GM19023 (cell line): ENCODE data around the gene KDM2B.
A peak's percentile ranks its signal among the peaks of the same experiment; 100 is the strongest.

Experiments
- ATAC-seq: cut with Tn5 transposase; IDR thresholded peaks from one replicate; pipeline ENCODE4 v1.9.1; 2021; ENCODE audit warnings: mild to moderate bottlenecking, moderate library complexity; ENCODE audit not compliant: unreplicated experiment

Gene KDM2B

GRCh38 chr12:121466794-121467637 lies 113.8 kb downstream of the KDM2B start:
- peak; percentile 90 for ATAC-seq

- peak; percentile 7 for ATAC-seq
These were observed 114.7 kb downstream of the KDM2B start for GRCh38 chr12:121465921-121466793.

DNA sequence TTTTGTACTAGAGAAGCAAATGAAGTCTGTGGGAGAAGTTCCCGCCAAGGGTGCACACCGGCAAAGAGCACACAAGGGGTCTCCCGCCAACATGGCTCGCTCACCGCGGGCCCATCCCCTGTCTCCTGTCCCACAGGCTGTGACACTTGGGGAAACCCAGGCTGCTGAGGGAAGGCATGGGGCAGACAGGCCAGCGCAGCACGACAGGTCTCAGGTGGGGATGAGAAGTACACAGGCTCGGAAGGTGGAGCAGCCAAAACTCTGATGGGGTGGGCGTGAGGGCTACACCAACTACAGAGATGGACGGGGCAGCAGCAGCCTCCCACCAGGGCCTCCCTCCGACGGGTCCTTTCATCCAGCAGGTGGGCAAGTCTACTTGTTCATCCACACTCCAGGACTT lies 116.5 kb downstream of the KDM2B start:
- no peak for ATAC-seq

- ATAC-seq: no peak
These were observed 119.8 kb downstream of the KDM2B start for GRCh38 chr12:121461048-121461447.

DNA sequence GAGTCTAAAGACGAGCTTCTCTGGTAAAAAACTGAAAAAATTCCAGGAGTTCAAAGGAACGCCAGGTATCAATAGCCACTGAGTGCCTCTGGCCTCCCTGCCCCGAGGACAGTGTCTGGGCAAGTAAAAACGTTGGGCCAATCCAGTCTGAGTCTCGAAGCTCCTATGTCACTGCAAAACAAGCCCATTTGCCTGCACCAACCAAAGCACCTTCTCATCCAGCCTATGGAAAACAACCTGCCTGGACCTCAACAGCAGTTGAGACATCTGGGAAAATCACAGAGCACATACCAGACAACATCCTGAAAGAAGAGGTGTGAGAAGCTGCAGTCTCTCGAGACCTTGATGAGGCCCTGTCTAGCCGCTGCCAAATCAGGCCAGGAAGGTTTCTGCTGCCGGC lies 124.3 kb downstream of the KDM2B start:
- no peak for ATAC-seq

DNA sequence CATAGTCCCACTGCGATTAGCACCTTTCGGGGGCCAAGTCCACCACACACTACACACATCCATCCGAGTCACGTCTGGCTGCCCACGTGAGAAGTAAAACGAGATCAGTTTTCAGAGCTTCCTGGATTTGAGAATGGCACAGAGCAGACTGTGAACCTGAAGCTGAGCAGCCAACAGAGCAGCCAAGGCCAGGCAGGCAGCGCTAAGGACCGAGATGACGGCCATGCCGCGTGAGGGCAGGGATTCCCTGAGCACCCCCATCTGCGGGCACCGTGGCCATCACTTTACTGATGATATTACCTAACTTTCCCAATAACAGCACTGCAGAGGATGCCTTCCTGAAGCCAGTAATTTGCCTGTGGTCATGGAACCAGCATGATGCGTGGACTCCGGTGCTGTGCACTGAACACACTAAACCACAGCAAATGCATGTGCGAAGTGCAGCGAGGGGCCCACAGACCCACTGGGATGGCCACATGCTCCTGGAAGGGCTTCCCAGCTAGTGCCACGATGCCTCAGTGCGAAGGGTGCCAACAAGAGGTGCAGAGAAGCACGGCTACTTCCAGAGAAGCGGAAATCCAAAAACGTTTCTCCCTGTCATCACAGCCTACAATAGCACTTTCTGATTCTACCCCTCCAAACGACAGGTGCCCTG lies 124.9 kb downstream of the KDM2B start:
- ATAC-seq: no peak

DNA sequence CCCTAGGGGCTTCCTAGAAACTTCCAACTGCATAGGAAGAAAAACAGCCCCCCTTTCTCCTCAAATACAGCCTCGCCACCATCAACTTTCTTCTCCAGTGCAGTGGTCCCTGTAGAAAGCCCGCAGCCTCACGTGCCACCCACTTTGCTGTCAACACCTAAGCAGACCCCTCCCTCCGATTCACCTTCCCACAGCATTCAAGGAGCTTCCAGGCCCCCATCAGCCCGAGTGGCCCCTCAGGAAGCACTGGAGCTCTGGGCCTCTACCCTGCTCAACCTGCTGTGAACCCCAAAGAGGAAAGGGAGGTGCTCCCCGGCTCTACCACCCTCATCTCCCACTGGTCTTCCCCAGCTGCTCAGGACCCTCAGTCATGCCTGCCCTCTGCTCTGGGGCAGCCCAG lies 125.9 kb downstream of the KDM2B start:
- ATAC-seq: no peak

DNA sequence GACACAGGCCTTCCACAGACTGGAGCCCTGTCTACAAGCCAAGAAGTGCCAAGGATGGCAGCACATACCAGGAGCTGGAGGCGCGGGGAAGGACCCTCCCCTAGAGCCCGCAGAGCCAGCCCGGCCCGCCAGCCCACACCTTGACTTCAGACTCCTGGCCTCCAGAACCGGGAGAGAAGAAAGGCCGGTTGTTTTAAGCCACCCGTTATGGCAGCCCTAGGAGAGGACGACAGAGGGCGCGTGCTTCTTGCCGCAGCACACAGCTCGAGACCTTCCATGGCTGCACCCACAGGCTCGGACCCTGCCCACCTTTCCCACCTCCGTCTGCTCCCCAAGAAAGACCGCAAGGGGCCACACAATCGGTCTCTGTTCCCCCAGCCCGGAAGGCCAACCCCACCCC lies 127.2 kb downstream of the KDM2B start:
- no peak for ATAC-seq

DNA sequence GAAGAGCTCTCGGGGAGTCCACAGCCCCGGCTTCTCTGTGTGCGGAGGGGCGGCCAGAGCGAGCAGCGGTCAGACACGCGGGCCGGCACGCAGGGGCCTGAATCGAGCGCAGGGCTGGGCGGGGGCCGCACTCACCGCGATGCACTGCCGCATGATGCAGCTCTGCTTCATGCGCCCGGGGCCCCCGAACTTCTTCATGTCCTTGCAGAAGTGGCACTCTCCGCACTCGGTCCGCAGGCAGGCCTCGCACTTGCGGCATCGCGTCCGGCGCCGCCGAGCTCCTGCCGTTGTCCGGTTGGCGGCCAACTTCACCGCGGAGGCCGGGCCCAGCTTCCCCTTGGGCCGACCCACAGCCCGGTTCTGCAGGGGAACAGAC lies 127.8 kb downstream of the KDM2B start:
- ATAC-seq: no peak

- no peak for ATAC-seq
These were observed 128.4 kb downstream of the KDM2B start for GRCh38 chr12:121452340-121452984.

GRCh38 chr12:121451961-121452339 lies 128.9 kb downstream of the KDM2B start:
- no peak for ATAC-seq

GRCh38 chr12:121448771-121449315 lies 132.0 kb downstream of the KDM2B start:
- ATAC-seq: no peak

DNA sequence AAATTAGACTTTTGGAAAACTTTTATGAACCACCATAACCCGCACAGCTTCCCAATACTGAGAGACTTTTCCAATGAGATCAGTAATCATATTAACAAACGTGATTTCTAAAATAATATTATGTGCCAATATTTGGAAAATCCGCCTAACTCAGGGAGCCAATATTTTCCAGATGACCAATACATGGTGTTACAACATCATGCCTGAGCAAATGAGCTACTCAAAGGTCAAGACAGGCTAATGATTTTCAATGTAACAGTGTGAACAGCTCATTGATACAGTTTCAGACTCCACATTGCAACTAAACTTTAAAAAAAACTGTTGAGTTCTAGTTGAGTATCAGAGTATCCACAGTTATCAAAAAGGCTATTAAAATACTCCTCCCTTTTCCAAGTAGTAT lies 134.1 kb downstream of the KDM2B start:
- ATAC-seq: no peak

DNA sequence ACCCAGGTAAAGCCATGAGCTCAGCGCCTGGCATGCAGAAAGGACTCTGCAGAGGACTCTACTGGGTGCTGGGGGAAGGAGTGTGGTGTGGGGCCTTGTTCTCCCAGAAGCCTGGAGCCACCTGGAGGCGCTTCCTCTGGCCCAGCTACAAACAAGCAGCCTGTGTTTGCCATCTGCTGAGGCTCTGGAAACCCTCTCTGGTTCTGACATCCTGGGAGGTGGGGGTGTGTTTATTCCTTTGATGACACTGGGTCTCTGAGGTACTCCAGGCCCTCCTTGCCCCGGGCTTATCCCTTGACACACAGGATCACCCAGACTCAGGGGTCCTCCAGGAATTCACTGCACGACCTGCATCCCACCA lies 136.0 kb downstream of the KDM2B start:
- no peak for ATAC-seq

DNA sequence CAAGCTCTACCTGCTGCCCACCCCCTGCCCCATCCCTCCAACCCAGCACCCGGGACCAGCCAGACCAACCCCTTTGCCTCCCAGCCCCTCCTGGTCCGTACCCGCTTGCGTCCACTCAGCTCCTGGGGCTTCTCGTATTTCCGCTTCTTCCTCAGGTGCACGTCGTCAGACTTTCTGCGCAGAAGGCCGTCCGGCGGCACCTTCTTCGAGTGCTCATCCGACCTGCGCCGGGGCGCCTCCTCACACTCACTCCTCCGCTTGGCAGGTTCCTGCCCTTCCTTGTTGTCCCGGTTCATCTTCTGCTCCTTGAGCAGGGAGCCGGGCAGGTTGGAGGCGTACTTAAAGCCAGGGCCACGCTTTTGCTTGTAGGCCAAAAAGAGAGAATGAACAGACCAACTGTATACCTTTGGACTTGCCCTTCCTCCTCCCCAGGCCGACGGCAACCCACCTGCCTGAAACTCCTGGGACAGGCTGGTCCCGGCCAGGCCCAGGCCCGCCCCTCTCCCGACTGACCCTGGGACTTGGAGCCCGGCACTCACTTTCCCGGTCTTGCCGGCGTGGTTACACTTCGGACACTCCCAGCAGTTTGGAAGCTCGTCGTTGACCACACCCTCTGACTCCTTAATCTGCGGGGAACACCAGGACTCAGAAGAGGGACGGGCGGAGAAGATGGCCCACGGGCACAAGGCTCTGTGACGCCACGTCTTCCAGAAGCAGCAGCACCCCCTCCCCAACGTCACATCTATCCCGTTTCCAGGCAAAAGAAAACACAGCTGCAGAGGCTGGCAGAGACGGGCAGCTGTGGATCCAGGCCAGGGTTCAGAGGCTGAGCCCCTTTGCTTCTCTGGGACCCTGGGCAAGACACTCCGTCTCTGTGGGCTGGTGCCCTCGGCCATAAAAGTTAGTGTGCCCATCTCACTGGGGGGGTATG lies 136.6 kb downstream of the KDM2B start:
- ATAC-seq: no peak

DNA sequence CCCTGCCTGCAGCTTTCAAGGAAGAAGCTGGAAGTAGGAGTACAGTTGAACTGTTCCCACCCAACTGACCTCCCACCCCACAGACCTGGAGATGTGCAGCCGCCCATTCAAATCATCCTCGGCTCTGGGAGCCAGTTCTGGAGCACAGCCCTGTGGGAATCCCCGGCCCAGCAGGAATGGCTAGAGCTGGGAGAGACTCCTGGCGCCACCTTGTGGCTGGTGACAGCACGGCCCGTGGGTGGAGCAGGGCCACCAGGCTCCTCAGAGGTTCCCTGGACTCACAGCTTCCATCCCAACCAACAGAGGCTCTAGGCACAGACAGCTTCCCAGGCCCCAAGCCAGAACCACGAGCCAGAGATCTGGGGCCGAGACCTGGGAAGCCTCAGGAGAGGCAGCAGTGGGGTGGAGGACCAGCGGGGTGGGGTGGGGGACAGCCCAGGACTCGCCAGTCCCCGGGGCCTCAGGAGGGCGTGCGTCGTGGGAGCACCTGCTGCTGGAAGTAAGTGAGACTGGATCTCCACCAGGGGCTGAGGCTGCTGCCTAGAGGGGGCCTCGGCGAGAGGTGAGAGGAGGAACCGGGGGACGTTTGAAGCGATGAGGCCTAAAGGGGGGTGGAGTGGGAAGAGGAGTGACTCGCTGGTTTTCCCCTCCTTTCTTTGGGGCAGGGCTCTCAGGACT lies 137.5 kb downstream of the KDM2B start:
- ATAC-seq: no peak

DNA sequence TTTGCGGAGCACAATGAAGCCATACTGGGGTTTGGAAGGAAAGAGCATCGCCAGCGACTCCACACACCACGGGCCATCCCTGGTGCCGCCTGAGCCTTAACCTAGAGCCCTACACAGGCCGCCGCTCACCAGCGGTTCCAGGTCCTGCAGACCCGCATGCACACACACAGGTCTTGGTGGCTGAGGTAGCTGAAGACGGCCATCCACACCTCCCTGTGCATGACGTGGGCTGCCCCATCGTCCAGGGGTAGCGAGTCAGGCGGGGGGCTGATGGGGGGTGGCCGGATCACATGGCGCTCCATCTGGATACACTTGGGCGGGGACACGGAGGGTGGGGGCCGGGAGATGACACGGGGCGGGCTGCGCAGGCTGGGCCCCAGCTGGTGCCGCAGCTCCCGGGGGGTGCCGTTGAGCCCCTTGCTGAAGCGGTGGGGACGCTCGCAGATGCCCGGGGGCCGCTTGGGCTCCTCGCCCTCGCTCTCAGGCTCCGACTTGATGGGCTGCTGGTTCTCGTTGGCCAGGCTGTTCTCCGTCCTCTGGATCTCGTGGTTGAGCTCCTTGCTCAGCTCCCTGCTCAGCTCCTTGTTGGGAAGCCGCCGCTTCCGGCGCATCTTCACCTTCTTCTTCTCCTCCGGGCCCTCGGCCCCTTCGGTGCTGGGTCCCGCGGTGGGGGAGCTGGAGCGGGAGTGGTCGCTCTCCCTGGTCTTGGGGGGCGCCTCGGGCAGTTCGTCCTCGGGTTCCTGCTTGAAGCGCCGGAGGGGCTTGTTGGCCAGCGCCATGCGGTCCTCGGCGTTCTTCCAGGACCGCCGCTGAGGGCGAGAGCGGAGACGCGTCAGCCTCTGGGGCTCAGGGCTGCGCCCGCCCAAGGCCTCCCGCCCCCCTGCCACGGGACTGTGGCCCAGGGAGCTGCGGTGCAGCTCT lies 138.5 kb downstream of the KDM2B start:
- no peak for ATAC-seq

- ATAC-seq: no peak
These were observed 139.3 kb downstream of the KDM2B start for GRCh38 chr12:121441555-121441954.
